HCT116 (cell line): ENCODE data around the gene QRICH1. TPM values are rescaled to one million over a fixed set of nuclear protein-coding genes. Genes with fewer than 3 reads are reported as not detected.
A peak's percentile ranks its signal among the peaks of the same experiment; 100 is the strongest.

Experiments
- ATAC-seq: fragments of 200-7000 bp; cut with Tn5 transposase; 2 replicates; pipeline ENCODE4 v1.9.1; 2020; ENCODE audit warnings: mild to moderate bottlenecking, moderate library complexity
- BruUV-seq: library from RNA; stranded (reverse); fragments of 400-500 nt; replicated peaks from 2 replicates; lab custom pipeline; 2021; lab: Mats Ljungman, UMichigan
- CTCF ChIA-PET: fragments of 300-600 bp; sonication (Branson Sonifier 250); formaldehyde crosslinking; loops from one replicate; lab custom pipeline; 2021; ENCODE audit warnings: antibody characterized with exemption; lab: Charles Lee
- POLR2A ChIA-PET: fragments of 300-600, 350-600 bp; sonication (Branson Sonifier 250); formaldehyde crosslinking; loops from one replicate; lab custom pipeline; 2021; ENCODE audit warnings: antibody characterized with exemption; lab: Charles Lee
- RAD21 ChIA-PET, 2 experiments: fragments of 300-600 bp; sonication (Branson Sonifier 250); formaldehyde crosslinking; loops; one replicate each; lab custom pipeline; 2023; ENCODE audit warnings: low total read pairs in 2 of 2; ENCODE audit not compliant: uncharacterized antibody in 2 of 2, unreplicated experiment in 2 of 2, low non-redundant PET in 1 of 2; lab: Charles Lee
- DNase-seq: peaks from one replicate; pipeline ENCODE4 v3.0.0-alpha.2; 2010; ENCODE audit warnings: low read depth, low spot score
- H2AFZ ChIP-seq: fragments of 200-600 bp; shearing (Covaris generic), sonication (generic); 2 replicates; pipeline ENCODE4 v1.6.1; 2017; ENCODE audit warnings: low read depth, mixed run types, mixed read lengths, antibody characterized with exemption, low read length; ENCODE audit not compliant: poor library complexity, severe bottlenecking
- H3K27ac ChIP-seq: 2 replicates; pipeline ENCODE4 v1.5.1; 2012; ENCODE audit warnings: low read depth, low read length
- H3K27me3 ChIP-seq: fragments of 200-600 bp; sonication (generic); 2 replicates; pipeline ENCODE4 v1.6.1; 2016; ENCODE audit warnings: mixed run types, low read length, mixed read lengths; ENCODE audit not compliant: insufficient read depth
- H3K36me3 ChIP-seq, 2 experiments: fragments of 200-500 bp in 1 of 2; fragments of 200-600 bp in 1 of 2; sonication (Bioruptor generic) in 1 of 2; sonication (generic) in 1 of 2; 2 replicates each; pipeline versions ENCODE4 v1.5.1 to v1.6.1; 2014 to 2016; ENCODE audit warnings: low read length in 2 of 2, inconsistent platforms in 1 of 2, mixed read lengths in 1 of 2, mixed run types in 1 of 2; ENCODE audit not compliant: insufficient read depth in 2 of 2, control insufficient read depth in 1 of 2
- H3K4me1 ChIP-seq, 2 experiments: fragments of 200-600 bp in 1 of 2; sonication (generic) in 1 of 2; 2 replicates each; pipeline versions ENCODE4 v1.5.1 to v1.6.1; 2012 to 2017; ENCODE audit warnings: low read length in 2 of 2, inconsistent platforms in 1 of 2, mild to moderate bottlenecking in 1 of 2, mixed read lengths in 1 of 2, mixed run types in 1 of 2, moderate library complexity in 1 of 2; ENCODE audit not compliant: insufficient read depth in 2 of 2, control insufficient read depth in 1 of 2
- H3K4me2 ChIP-seq: fragments of 200-600 bp; sonication (generic); 2 replicates; pipeline ENCODE4 v1.6.1; 2017; ENCODE audit warnings: mixed run types, low read length, mixed read lengths
- H3K4me3 ChIP-seq, 2 experiments: fragments of 200-600 bp in 1 of 2; sonication (generic) in 1 of 2; replicated peaks in 1 of 2; 2 replicates each; pipeline ENCODE4 v1.5.1; 2011 to 2016; ENCODE audit warnings: low read length in 2 of 2, control low read depth in 1 of 2, low read depth in 1 of 2, mild to moderate bottlenecking in 1 of 2, mixed read lengths in 1 of 2, mixed run types in 1 of 2
- H3K79me2 ChIP-seq: fragments of 200-600 bp; sonication (generic); 2 replicates; pipeline ENCODE4 v1.6.1; 2017; ENCODE audit warnings: mild to moderate bottlenecking, mixed run types, low read length, moderate library complexity, mixed read lengths; ENCODE audit not compliant: insufficient read depth
- H3K9ac ChIP-seq: fragments of 200-600 bp; sonication (generic); 2 replicates; pipeline ENCODE4 v1.6.1; 2016; ENCODE audit warnings: low read length, mixed read lengths
- H3K9me2 ChIP-seq: fragments of 200-600 bp; sonication (generic), shearing (Covaris generic); 2 replicates; pipeline ENCODE4 v1.6.1; 2017; ENCODE audit warnings: mixed run types, mild to moderate bottlenecking, moderate library complexity; ENCODE audit not compliant: insufficient read depth
- H3K9me3 ChIP-seq, 2 experiments: fragments of 200-500 bp in 1 of 2; fragments of 200-600 bp in 1 of 2; sonication (Bioruptor generic) in 1 of 2; sonication (generic) in 1 of 2; 2 replicates each; pipeline ENCODE4 v1.6.1; 2014 to 2017; ENCODE audit warnings: low read length in 2 of 2, mixed read lengths in 2 of 2, inconsistent platforms in 1 of 2, low read depth in 1 of 2, mild to moderate bottlenecking in 1 of 2, mixed run types in 1 of 2, moderate library complexity in 1 of 2; ENCODE audit not compliant: control insufficient read depth in 1 of 2, insufficient read depth in 1 of 2
- H4K20me1 ChIP-seq: fragments of 200-600 bp; sonication (generic), shearing (Covaris generic); 2 replicates; pipeline ENCODE4 v1.6.1; 2017; ENCODE audit warnings: mixed run types, mild to moderate bottlenecking, moderate library complexity; ENCODE audit not compliant: insufficient read depth
- CBX3 ChIP-seq: IDR thresholded peaks from 2 replicates; pipeline ENCODE4 v1.6.1; 2012; ENCODE audit warnings: low read depth
- FOSL1 ChIP-seq: IDR thresholded peaks from 2 replicates; pipeline ENCODE4 v1.6.1; 2012; ENCODE audit warnings: low read depth
- JUND ChIP-seq: IDR thresholded peaks from 2 replicates; pipeline ENCODE4 v1.6.1; 2012
- MAX ChIP-seq: IDR thresholded peaks from 2 replicates; pipeline ENCODE4 v1.6.1; 2012
- POLR2A ChIP-seq: IDR thresholded peaks from 2 replicates; pipeline ENCODE4 v1.7.0; 2011; ENCODE audit warnings: borderline replicate concordance; ENCODE audit not compliant: insufficient read depth, insufficient read length; ENCODE audit errors: extremely low read depth
- POLR2AphosphoS5 ChIP-seq: IDR thresholded peaks from 2 replicates; pipeline ENCODE4 v1.6.1; 2011; ENCODE audit warnings: mild to moderate bottlenecking, low read depth, low read length, moderate library complexity
- RAD21 ChIP-seq: IDR thresholded peaks from 2 replicates; pipeline ENCODE4 v1.6.1; 2012; ENCODE audit warnings: low read depth, mild to moderate bottlenecking
- SIN3A ChIP-seq: IDR thresholded peaks from 2 replicates; pipeline ENCODE4 v1.6.1; 2012; ENCODE audit warnings: low read depth
- SP1 ChIP-seq: IDR thresholded peaks from 2 replicates; pipeline ENCODE4 v1.6.1; 2012; ENCODE audit warnings: low read depth
- SRF ChIP-seq: IDR thresholded peaks from 2 replicates; pipeline ENCODE4 v1.6.1; 2012; ENCODE audit warnings: low read depth
- TCF7L2 ChIP-seq: IDR thresholded peaks from 2 replicates; pipeline ENCODE4 v1.7.0; 2011; ENCODE audit warnings: borderline replicate concordance, inconsistent platforms; ENCODE audit not compliant: insufficient read depth, insufficient read length; ENCODE audit errors: extremely low read depth
- ZBTB33 ChIP-seq: IDR thresholded peaks from 2 replicates; pipeline ENCODE4 v1.6.1; 2011; ENCODE audit warnings: mild to moderate bottlenecking, low read length, moderate library complexity; ENCODE audit not compliant: insufficient replicate concordance; ENCODE audit errors: extremely low read depth
- ZFX ChIP-seq: fragments of 450-650 bp; IDR thresholded peaks from 2 replicates; pipeline ENCODE4 v1.6.1; 2017
- intact Hi-C: fragments of 100-400 bp; cut with micrococcal nuclease; formaldehyde crosslinking; loops from 2 replicates; pipeline ENCODE4 v1.10.0; 2022
- total RNA-seq: library from RNA; stranded (reverse); gene quantifications from one replicate; pipeline ENCODE4 v1.2.1, GENCODE V29; 2021; ENCODE audit not compliant: unreplicated experiment
- TF ChIP-seq, protein P1 (sequence below): IDR thresholded peaks from 2 replicates; pipeline ENCODE4 v1.6.1; 2012; ENCODE audit warnings: low read depth

QRICH1 gene
- total RNA-seq, 1 experiment from 2014 or later: 105 TPM

- no peak for TF ChIP-seq POLR2AphosphoS5
- no peak for TF ChIP-seq SRF
- no peak for TF ChIP-seq POLR2A
- TF ChIP-seq ZFX: no peak
- TF ChIP-seq RAD21: no peak
- no peak for TF ChIP-seq ZBTB33
- no peak for TF ChIP-seq JUND
- DNase-seq (no peak), ATAC-seq (no peak)
- H3K27ac ChIP-seq: no peak overlapping the region
- no peak overlapping the region for H3K9ac ChIP-seq
- H3K36me3 ChIP-seq: peaks cover 40 to 43% of the 10 kb centered on the region in 2 experiments
- no peaks in the 10 kb centered on the region for H4K20me1 ChIP-seq
- H3K4me1 ChIP-seq: peaks cover 7 to 20% of the 10 kb centered on the region in 2 experiments; a peak in 3 of 4 replicates
- peaks cover 23% of the 10 kb centered on the region for H3K79me2 ChIP-seq
- CTCF ChIA-PET: no interaction called here
- intact Hi-C loops: no loop called here
- RAD21 ChIA-PET: no interaction called here
- no peak overlapping the region for H3K4me3 ChIP-seq
- POLR2A ChIA-PET: no interaction called here
- H3K9me3 ChIP-seq: no peaks in the 10 kb centered on the region
- no peaks in the 10 kb centered on the region for H3K9me2 ChIP-seq
- no peak overlapping the region for H3K4me2 ChIP-seq
- no TSS peak for BruUV-seq
- no peak overlapping the region for H2AFZ ChIP-seq
- no peaks in the 10 kb centered on the region for H3K27me3 ChIP-seq
Observed at GRCh38 chr3:49100046-49100615, 6.3 kb upstream of the QRICH1 start.

DNA sequence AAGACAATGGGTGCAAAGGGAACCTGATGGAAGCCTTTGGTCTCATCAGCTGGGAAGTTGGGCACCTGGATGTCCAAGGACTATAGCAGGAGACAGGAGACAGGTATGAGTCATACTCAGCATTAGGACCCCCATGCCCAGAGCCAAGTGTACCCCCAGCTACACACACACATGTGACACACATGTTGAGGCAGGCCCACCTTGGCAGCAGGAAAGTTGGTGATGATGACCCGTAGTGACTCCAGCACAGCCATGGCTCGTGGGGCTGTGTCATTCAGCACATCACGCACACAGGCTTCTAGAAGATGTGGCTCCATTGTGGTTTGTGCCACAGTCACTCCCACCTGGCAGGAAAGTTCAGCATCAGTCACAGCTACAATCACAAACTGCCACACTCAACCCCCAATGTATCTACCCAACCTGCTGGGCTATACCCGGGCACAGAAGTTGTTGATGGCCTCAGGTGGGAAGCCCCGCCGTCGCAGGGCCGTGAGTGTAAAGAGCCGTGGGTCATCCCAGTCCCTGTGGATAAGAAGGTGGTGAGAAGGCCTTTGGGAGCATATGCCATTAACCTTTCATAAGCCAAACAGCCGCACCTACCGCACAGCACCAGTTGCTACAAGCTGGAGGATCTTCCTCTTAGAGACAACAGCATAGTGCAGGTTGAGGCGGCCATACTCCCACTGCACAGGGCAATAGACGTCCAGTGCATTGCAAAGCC is 5.2 kb upstream of the QRICH1 start:
- no peaks in the 10 kb centered on the region for H4K20me1 ChIP-seq
- H3K4me3 ChIP-seq: no peak overlapping the region
- BruUV-seq: TSS peak; percentile 0
- no peak overlapping the region for H3K27ac ChIP-seq
- no peaks in the 10 kb centered on the region for H3K9me3 ChIP-seq
- H3K9ac ChIP-seq: no peak overlapping the region
- POLR2A ChIA-PET: no interaction called here
- H2AFZ ChIP-seq: no peak overlapping the region
- H3K4me1 ChIP-seq: peaks cover 7 to 25% of the 10 kb centered on the region in 2 experiments; a peak in 3 of 4 replicates
- no peaks in the 10 kb centered on the region for H3K27me3 ChIP-seq
- RAD21 ChIA-PET: no interaction called here
- H3K79me2 ChIP-seq: peaks cover 19% of the 10 kb centered on the region
- no peak overlapping the region for H3K4me2 ChIP-seq
- no peaks in the 10 kb centered on the region for H3K9me2 ChIP-seq
- no peak for DNase-seq
- intact Hi-C loops: no loop called here
- CTCF ChIA-PET: no interaction called here
- no peak for ATAC-seq
- peaks cover 40 to 43% of the 10 kb centered on the region in 2 experiments for H3K36me3 ChIP-seq
- TF ChIP-seq SIN3A: no peak
- TF ChIP-seq SP1: no peak
- TF ChIP-seq, protein P1, sequence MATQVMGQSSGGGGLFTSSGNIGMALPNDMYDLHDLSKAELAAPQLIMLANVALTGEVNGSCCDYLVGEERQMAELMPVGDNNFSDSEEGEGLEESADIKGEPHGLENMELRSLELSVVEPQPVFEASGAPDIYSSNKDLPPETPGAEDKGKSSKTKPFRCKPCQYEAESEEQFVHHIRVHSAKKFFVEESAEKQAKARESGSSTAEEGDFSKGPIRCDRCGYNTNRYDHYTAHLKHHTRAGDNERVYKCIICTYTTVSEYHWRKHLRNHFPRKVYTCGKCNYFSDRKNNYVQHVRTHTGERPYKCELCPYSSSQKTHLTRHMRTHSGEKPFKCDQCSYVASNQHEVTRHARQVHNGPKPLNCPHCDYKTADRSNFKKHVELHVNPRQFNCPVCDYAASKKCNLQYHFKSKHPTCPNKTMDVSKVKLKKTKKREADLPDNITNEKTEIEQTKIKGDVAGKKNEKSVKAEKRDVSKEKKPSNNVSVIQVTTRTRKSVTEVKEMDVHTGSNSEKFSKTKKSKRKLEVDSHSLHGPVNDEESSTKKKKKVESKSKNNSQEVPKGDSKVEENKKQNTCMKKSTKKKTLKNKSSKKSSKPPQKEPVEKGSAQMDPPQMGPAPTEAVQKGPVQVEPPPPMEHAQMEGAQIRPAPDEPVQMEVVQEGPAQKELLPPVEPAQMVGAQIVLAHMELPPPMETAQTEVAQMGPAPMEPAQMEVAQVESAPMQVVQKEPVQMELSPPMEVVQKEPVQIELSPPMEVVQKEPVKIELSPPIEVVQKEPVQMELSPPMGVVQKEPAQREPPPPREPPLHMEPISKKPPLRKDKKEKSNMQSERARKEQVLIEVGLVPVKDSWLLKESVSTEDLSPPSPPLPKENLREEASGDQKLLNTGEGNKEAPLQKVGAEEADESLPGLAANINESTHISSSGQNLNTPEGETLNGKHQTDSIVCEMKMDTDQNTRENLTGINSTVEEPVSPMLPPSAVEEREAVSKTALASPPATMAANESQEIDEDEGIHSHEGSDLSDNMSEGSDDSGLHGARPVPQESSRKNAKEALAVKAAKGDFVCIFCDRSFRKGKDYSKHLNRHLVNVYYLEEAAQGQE: no peak
- no peak for TF ChIP-seq TCF7L2
- no peak for TF ChIP-seq FOSL1
- TF ChIP-seq MAX: no peak
- no peak for TF ChIP-seq CBX3
